ENCODE data around the gene ALPG.
"Not testable (repeated sequence)": the region's sequence is repeated elsewhere in the genome, so short reads cannot be mapped to it uniquely, and the experiment has no call there.

ALPG gene

GRCh38 chr2:232377841-232378734 is 28.6 kb upstream of the ALPG start:
- H3K4me3 ChIP-seq (replicated peaks; ENCODE audit: low read depth, low read length) = no peak overlapping the region
- TF ChIP-seq, protein P1, sequence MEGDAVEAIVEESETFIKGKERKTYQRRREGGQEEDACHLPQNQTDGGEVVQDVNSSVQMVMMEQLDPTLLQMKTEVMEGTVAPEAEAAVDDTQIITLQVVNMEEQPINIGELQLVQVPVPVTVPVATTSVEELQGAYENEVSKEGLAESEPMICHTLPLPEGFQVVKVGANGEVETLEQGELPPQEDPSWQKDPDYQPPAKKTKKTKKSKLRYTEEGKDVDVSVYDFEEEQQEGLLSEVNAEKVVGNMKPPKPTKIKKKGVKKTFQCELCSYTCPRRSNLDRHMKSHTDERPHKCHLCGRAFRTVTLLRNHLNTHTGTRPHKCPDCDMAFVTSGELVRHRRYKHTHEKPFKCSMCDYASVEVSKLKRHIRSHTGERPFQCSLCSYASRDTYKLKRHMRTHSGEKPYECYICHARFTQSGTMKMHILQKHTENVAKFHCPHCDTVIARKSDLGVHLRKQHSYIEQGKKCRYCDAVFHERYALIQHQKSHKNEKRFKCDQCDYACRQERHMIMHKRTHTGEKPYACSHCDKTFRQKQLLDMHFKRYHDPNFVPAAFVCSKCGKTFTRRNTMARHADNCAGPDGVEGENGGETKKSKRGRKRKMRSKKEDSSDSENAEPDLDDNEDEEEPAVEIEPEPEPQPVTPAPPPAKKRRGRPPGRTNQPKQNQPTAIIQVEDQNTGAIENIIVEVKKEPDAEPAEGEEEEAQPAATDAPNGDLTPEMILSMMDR (IDR thresholded peaks at IDR 0.05; ENCODE audit: low read depth, low read length, missing control alignments) = no peak
- DNase-seq (ENCODE audit: extremely low read depth, low read depth) = no peak

- H3K4me3 ChIP-seq (replicated peaks; ENCODE audit: low read depth, low read length); DNase-seq (ENCODE audit: extremely low read depth, low read depth): not testable (repeated sequence)
Observed at GRCh38 chr2:232378735-232379151, 27.9 kb upstream of the ALPG start, which contains the start of gene ALPP. Gene ALPP (plus strand): TSS chr2:232378751. CDS start chr2:232378803, 52 bp downstream.

- DNase-seq (ENCODE audit: extremely low read depth, low read depth); H3K4me3 ChIP-seq (replicated peaks; ENCODE audit: low read depth, low read length): not testable (repeated sequence)
Observed at GRCh38 chr2:232379610-232380590, 26.7 kb upstream of the ALPG start.

DNA sequence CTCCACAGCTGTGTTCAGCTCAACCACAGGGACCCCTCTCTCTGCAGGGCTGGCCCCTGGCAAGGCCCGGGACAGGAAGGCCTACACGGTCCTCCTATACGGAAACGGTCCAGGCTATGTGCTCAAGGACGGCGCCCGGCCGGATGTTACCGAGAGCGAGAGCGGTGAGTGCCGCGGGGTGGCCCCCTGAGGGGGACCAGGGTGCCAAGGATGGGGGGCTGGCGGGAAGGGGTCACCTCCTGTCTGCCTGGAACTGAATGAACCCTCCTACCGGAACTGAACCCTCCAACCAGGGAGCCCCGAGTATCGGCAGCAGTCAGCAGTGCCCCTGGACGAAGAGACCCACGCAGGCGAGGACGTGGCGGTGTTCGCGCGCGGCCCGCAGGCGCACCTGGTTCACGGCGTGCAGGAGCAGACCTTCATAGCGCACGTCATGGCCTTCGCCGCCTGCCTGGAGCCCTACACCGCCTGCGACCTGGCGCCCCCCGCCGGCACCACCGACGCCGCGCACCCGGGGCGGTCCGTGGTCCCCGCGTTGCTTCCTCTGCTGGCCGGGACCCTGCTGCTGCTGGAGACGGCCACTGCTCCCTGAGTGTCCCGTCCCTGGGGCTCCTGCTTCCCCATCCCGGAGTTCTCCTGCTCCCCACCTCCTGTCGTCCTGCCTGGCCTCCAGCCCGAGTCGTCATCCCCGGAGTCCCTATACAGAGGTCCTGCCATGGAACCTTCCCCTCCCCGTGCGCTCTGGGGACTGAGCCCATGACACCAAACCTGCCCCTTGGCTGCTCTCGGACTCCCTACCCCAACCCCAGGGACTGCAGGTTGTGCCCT is 25.2 kb upstream of the ALPG start:
- DNase-seq (ENCODE audit: extremely low read depth, low read depth); H3K4me3 ChIP-seq (replicated peaks; ENCODE audit: low read depth, low read length): not testable (repeated sequence)

- TF ChIP-seq, protein P1 (IDR thresholded peaks at IDR 0.05; ENCODE audit: low read depth, low read length, missing control alignments) = no peak
- H3K4me3 ChIP-seq (replicated peaks; ENCODE audit: low read depth, low read length) = no peak overlapping the region
- DNase-seq (ENCODE audit: extremely low read depth, low read depth) = no peak
Observed at GRCh38 chr2:232382331-232383225, 24.1 kb upstream of the ALPG start.

DNA sequence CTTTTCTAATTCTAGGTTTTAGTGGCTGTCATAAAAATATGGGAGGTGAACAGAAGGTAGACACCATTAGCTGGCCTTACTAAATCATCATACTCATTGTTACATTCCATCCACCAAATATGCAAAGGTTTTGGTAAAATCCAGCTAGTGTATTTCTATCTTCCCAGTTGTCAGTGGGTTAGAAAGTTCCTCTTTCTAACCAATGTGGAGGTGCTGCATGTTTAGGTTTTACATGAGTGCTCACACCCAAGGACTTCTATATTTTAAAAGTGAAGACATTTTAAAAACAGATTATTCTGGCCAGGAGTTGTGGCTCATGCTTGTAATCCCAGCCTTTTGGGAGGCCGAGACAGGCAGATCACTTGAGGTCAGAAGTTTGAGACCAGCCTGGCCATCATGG is 22.2 kb upstream of the ALPG start:
- H3K4me3 ChIP-seq (replicated peaks; ENCODE audit: low read depth, low read length) = no peak overlapping the region
- TF ChIP-seq, protein P1 (IDR thresholded peaks at IDR 0.05; ENCODE audit: low read depth, low read length, missing control alignments) = no peak
- DNase-seq (ENCODE audit: extremely low read depth, low read depth) = no peak

- DNase-seq (ENCODE audit: extremely low read depth, low read depth); H3K4me3 ChIP-seq (replicated peaks; ENCODE audit: low read depth, low read length): not testable (repeated sequence)
Observed at GRCh38 chr2:232385058-232385457, 21.6 kb upstream of the ALPG start.
